HUES48 (cell line): ENCODE results near the gene GPR34.
"Not testable (repeated sequence)": the region's sequence is repeated elsewhere in the genome, so short reads cannot be mapped to it uniquely, and the experiment has no call there.

ENCODE experiments used
- H3K27ac ChIP-seq: one replicate; pipeline ENCODE4 v1.7.0; 2013; ENCODE audit warnings: low read depth, low read length, inconsistent platforms
- H3K27me3 ChIP-seq: 2 replicates; pipeline ENCODE4 v1.6.1; 2013; ENCODE audit warnings: mild to moderate bottlenecking, low read length; ENCODE audit not compliant: control insufficient read depth, insufficient read depth
- H3K36me3 ChIP-seq: 2 replicates; pipeline ENCODE4 v1.6.1; 2013; ENCODE audit warnings: low read length; ENCODE audit not compliant: control insufficient read depth, insufficient read depth
- H3K4me1 ChIP-seq: 2 replicates; pipeline ENCODE4 v1.6.1; 2013; ENCODE audit warnings: mild to moderate bottlenecking, low read length; ENCODE audit not compliant: control insufficient read depth, insufficient read depth
- H3K4me3 ChIP-seq: 2 replicates; pipeline ENCODE4 v1.5.1; 2013; ENCODE audit warnings: mild to moderate bottlenecking, low read depth, low read length
- H3K9ac ChIP-seq: 2 replicates; pipeline ENCODE4 v1.6.1; 2013; ENCODE audit warnings: mild to moderate bottlenecking, low read depth, low read length, moderate library complexity
- H3K9me3 ChIP-seq: 2 replicates; pipeline ENCODE4 v1.6.1; 2013; ENCODE audit warnings: low read length; ENCODE audit not compliant: control insufficient read depth, insufficient read depth

Gene GPR34

DNA sequence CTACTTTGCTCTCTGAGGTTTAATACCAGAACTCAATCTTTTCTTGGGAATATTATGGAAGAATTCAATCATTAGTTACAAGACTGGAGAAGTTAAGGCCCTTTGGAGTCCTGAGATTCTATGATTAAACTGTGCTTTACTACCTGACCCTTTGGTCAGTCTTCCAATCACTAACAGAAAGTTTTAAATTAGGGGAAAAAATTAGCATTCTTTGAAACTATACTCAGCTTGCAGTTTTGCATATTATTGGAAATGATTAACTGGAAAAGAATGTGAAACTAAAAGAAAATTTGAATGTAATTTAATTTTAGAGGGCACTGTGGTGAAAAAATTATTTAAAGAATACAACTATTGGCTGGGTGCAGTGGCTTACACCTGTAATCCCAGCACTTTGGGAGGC is 18.7 kb upstream of the GPR34 start:
- Histone ChIP-seq H3K4me3 (no peak overlapping the region), H3K4me1 (peaks cover 14% of the 10 kb centered on the region), H3K36me3 (no peaks in the 10 kb centered on the region), H3K9me3 (no peaks in the 10 kb centered on the region), H3K27me3 (no peaks in the 10 kb centered on the region), H3K27ac (no peak overlapping the region), H3K9ac (no peak overlapping the region)

GRCh38 chrX:41671082-41671481 is 17.7 kb upstream of the GPR34 start:
- H3K36me3 ChIP-seq, result no peaks in the 10 kb centered on the region
- H3K27me3 ChIP-seq, result no peaks in the 10 kb centered on the region
- no peak overlapping the region for H3K9ac ChIP-seq
- H3K4me1 ChIP-seq, result peaks cover 14% of the 10 kb centered on the region
- no peak overlapping the region for H3K27ac ChIP-seq
- H3K9me3 ChIP-seq, result no peaks in the 10 kb centered on the region
- no peak overlapping the region for H3K4me3 ChIP-seq

DNA sequence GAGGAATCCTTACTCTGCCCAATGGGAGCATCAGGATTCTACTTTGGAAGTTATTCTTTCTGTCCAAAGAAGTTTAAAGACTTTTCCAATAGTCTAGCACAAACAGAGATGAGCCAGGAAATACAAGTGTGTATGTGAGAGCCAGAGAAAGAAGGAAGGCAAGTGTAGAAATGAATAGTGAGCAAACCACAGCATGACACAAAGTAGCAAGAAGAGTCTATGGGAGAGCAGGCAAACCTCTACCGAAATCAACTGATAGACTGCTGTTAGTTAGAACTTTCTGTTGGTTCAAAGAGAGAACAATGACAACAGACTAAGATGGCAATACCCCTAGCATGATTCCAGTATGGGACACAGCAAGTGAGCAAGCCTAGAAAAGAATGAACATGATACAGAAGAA is 16.1 kb upstream of the GPR34 start:
- Histone ChIP-seq H3K27me3 (no peaks in the 10 kb centered on the region), H3K27ac (no peak overlapping the region), H3K9me3 (no peaks in the 10 kb centered on the region), H3K9ac (no peak overlapping the region), H3K4me3 (no peak overlapping the region), H3K36me3 (no peaks in the 10 kb centered on the region), H3K4me1 (peaks cover 14% of the 10 kb centered on the region)

- H3K9ac ChIP-seq, H3K27ac ChIP-seq, H3K36me3 ChIP-seq, H3K4me1 ChIP-seq, H3K9me3 ChIP-seq, H3K4me3 ChIP-seq, H3K27me3 ChIP-seq: not testable (repeated sequence)
Measured at GRCh38 chrX:41676361-41676760, 12.4 kb upstream of the GPR34 start.

DNA sequence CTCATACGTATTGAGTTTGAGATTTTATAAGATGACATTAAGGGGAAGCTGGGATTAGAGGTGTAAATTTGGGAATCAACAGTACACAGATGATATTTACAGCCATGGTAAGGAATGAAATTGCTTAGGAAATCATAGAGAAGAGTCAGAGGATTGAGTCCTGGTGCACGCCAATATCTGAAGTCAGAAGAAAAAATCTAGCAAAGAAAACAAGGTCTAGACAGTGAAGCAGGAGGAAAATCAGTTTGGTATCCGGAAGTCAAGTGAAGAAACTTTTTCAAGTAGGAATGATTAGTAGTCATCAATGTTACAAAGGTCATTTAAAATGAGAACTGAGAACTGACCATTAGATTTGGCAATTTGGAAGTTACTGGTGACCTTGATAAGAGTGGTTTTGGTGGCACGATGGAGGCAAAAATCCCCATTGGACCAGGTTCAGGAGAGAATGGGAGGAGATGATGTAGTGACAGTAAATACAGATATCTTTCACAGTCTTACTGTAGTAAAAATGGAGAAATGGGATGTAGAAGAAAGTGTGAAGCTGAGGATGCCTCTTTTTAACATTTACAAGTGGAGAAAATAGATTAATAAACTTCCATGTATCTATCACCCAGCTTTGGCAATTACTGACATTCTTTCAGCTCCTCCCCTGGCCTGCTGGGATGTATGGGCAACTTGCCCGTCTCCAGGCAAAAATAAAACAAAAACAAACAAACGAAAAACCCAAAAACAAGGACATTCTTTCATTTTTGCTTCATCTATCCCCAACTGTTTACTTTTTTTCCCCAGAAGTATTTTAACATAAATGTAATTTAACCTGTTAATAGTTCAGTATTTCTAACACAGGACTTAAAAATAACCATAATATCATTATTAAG is 11.4 kb upstream of the GPR34 start:
- Histone ChIP-seq H3K9ac (no peak overlapping the region), H3K27me3 (no peaks in the 10 kb centered on the region), H3K4me1 (no peaks in the 10 kb centered on the region), H3K36me3 (no peaks in the 10 kb centered on the region), H3K9me3 (no peaks in the 10 kb centered on the region), H3K27ac (no peak overlapping the region), H3K4me3 (no peak overlapping the region)

DNA sequence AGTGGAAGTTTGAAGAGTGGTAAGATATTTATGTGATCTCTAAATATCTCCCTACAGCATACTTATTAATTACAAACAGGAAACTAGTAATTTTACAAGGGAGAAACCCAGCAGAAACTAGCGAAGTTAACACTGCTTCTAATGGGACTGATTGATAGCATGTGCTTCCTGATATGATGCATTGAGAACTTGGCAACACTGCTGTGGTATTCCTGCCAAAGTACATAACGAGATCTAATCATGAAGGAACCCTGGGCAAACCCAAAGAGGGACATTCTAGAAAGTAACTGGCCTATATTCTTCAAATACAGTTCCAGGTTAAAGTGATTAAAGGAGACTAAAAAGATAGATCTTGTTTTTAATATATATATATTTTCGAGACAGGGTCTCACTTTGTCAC is 4.6 kb upstream of the GPR34 start:
- no peaks in the 10 kb centered on the region for H3K36me3 ChIP-seq
- H3K9me3 ChIP-seq, result no peaks in the 10 kb centered on the region
- no peaks in the 10 kb centered on the region for H3K27me3 ChIP-seq
- H3K9ac ChIP-seq, result no peak overlapping the region
- H3K4me3 ChIP-seq, result no peak overlapping the region
- no peaks in the 10 kb centered on the region for H3K4me1 ChIP-seq
- H3K27ac ChIP-seq, result no peak overlapping the region

GRCh38 chrX:41684940-41685339 is 3.8 kb upstream of the GPR34 start:
- Histone ChIP-seq H3K27me3 (no peaks in the 10 kb centered on the region), H3K36me3 (no peaks in the 10 kb centered on the region), H3K4me1 (no peaks in the 10 kb centered on the region)

DNA sequence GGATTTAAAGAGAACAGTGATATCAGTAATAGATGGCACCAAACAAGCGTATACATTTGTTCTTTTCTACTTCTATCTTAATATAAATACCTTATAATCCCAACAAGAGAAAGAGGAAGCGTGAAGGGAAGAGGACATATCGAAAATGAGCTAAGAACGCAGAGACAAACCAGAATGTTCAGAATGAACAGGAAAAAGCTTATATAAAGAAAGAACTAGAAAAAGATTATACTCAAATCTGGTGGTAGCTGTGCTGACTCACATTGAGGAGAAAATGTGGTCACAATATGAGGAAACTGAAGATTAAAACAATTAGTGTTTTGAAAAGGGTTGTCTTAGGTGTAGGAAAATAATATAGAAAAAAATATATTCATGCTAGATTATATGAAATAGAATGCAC is 2.0 kb upstream of the GPR34 start:
- Histone ChIP-seq H3K4me1 (no peaks in the 10 kb centered on the region), H3K9ac (no peak overlapping the region), H3K27ac (no peak overlapping the region), H3K9me3 (no peaks in the 10 kb centered on the region), H3K4me3 (no peak overlapping the region), H3K27me3 (no peaks in the 10 kb centered on the region), H3K36me3 (no peaks in the 10 kb centered on the region)

More at GRCh38 chrX:41684940-41685339, 3.8 kb upstream of the GPR34 start:
- no peaks in the 10 kb centered on the region for H3K9me3 ChIP-seq
- no peak overlapping the region for H3K4me3 ChIP-seq
- no peak overlapping the region for H3K9ac ChIP-seq
- no peak overlapping the region for H3K27ac ChIP-seq

GRCh38 chrX:41688156-41688555 is 617 bp upstream of the GPR34 start:
- Histone ChIP-seq H3K9ac (no peak overlapping the region), H3K27ac (no peak overlapping the region), H3K9me3 (no peaks in the 10 kb centered on the region), H3K36me3 (no peaks in the 10 kb centered on the region), H3K4me3 (no peak overlapping the region), H3K4me1 (no peaks in the 10 kb centered on the region), H3K27me3 (no peaks in the 10 kb centered on the region)

GRCh38 chrX:41689711-41690110 is 938 bp downstream of the GPR34 start:
- no peak overlapping the region for H3K4me3 ChIP-seq
- no peaks in the 10 kb centered on the region for H3K4me1 ChIP-seq
- no peaks in the 10 kb centered on the region for H3K27me3 ChIP-seq
- H3K27ac ChIP-seq, result no peak overlapping the region
- no peaks in the 10 kb centered on the region for H3K36me3 ChIP-seq
- H3K9ac ChIP-seq, result no peak overlapping the region
- no peaks in the 10 kb centered on the region for H3K9me3 ChIP-seq

DNA sequence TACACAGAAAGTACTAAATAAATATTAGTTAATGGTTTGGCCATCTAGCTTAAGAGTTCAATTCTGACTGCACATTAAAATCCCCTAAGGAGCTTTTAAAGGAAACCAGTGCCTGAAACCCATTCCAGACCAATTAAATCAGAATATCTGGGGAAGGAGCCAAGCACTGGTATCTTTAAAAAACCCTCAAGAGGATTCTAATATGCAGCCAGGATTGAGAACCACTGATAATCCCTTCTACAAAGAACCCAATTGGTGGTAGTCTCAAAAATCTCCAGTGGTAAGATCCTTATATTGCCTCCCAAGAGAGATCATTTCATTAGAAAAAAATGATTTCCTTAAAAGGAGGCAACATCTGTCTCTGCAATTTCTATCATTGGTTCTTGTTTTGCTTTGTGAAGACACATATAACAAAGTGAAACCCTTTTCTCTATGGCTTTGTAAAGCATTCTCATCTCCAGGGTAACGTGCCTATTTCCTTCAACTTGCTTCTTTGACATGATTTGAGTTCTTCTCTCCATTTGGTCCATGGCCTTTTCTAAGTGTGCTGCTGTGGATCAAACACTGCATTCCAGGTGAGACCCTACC is 3.5 kb downstream of the GPR34 start:
- H3K9me3 ChIP-seq, result no peaks in the 10 kb centered on the region

More for the DNA sequence above, 3.5 kb downstream of the GPR34 start:
- no peak overlapping the region for H3K9ac ChIP-seq
- no peak overlapping the region for H3K27ac ChIP-seq
- no peaks in the 10 kb centered on the region for H3K27me3 ChIP-seq
- H3K4me3 ChIP-seq, result no peak overlapping the region
- no peaks in the 10 kb centered on the region for H3K4me1 ChIP-seq
- no peaks in the 10 kb centered on the region for H3K36me3 ChIP-seq
